HPDE6-E6E7 (cell line): ENCODE data around the gene EMX1.

ENCODE experiments used
- DNase-seq: peaks from one replicate; pipeline ENCODE4 v3.0.0; 2011; ENCODE audit warnings: missing footprints; ENCODE audit errors: extremely low spot score

EMX1 gene

GRCh38 chr2:72942881-72943418 lies 25.6 kb downstream of the EMX1 start:
- no peak for DNase-seq

- no peak for DNase-seq
These were observed 26.4 kb downstream of the EMX1 start for GRCh38 chr2:72943540-72944395.

GRCh38 chr2:72944804-72945449 lies 27.6 kb downstream of the EMX1 start:
- no peak for DNase-seq

GRCh38 chr2:72945450-72946019 lies 28.2 kb downstream of the EMX1 start:
- DNase-seq, result no peak

GRCh38 chr2:72946466-72946865 lies 29.1 kb downstream of the EMX1 start:
- DNase-seq, result no peak

GRCh38 chr2:72947952-72948830 lies 30.9 kb downstream of the EMX1 start:
- no peak for DNase-seq

- peak; percentile 51 for DNase-seq
These were observed 31.7 kb downstream of the EMX1 start for GRCh38 chr2:72949045-72949444.

GRCh38 chr2:72949642-72950041 lies 32.3 kb downstream of the EMX1 start:
- no peak for DNase-seq

- no peak for DNase-seq
These were observed 33.4 kb downstream of the EMX1 start for GRCh38 chr2:72950558-72951255.

- no peak for DNase-seq
These were observed 34.2 kb downstream of the EMX1 start for GRCh38 chr2:72951303-72952095.

GRCh38 chr2:72952110-72952823 lies 34.9 kb downstream of the EMX1 start:
- no peak for DNase-seq

GRCh38 chr2:72952961-72953360 lies 35.6 kb downstream of the EMX1 start:
- no peak for DNase-seq

GRCh38 chr2:72953528-72953927 lies 36.2 kb downstream of the EMX1 start:
- DNase-seq, result no peak

- no peak for DNase-seq
These were observed 36.7 kb downstream of the EMX1 start for GRCh38 chr2:72953976-72954375.

GRCh38 chr2:72954376-72955227 lies 37.3 kb downstream of the EMX1 start:
- no peak for DNase-seq

- DNase-seq, result no peak
These were observed 38.1 kb downstream of the EMX1 start for GRCh38 chr2:72955228-72956049.

- DNase-seq, result no peak
These were observed 38.7 kb downstream of the EMX1 start for GRCh38 chr2:72956050-72956395.

- no peak for DNase-seq
These were observed 39.6 kb downstream of the EMX1 start for GRCh38 chr2:72956936-72957335.
